ENCODE measurements around the gene KRT20. TPM values are rescaled to one million over a fixed set of nuclear protein-coding genes. Genes with fewer than 3 reads are reported as not detected.

KRT20 gene
- total and polyA plus RNA-seq, 2 of the 4 experiments (the other 2 are of a cell fraction), result not detected

GRCh38 chr17:40857535-40857934 lies 27.5 kb downstream of the KRT20 start:
- dilution Hi-C loops (cut with HindIII; ENCODE audit: low sequenced_read_pairs, unreplicated experiment), result no loop called here
- in situ Hi-C loops (cut with MboI; ENCODE audit: low sequenced_read_pairs), result loop anchor here (5.0 kb wide), 2 partner anchors 45 to 805 kb away; no protein-coding TSS in a partner anchor
- DNase-seq, result peak; percentile 32

More at GRCh38 chr17:40857535-40857934, 27.5 kb downstream of the KRT20 start:
- peak overlapping the region; percentile 52 for H2AFZ ChIP-seq (replicated peaks; ENCODE audit: low read length, poor library complexity)
- POLR2A ChIA-PET (ENCODE audit: unreplicated experiment), result no interaction called here
- CTCF ChIA-PET, result interaction anchor here (0.9 to 3.3 kb wide), 11 partner anchors 12 to 808 kb away, joined by 3 to 24 read pairs (median 6); no protein-coding TSS in a partner anchor
- H3K4me1 ChIP-seq (ENCODE audit: control insufficient read depth, insufficient read depth, low read length), result peaks cover 11% of the 10 kb centered on the region
- H2BK5ac ChIP-seq (ENCODE audit: low read depth, low read length, poor library complexity, severe bottlenecking), result no peak overlapping the region
- H3K23ac ChIP-seq (ENCODE audit: low read depth, low read length), result no peak overlapping the region
- no peak for ATAC-seq (ENCODE audit: low read depth)
- TF ChIP-seq NFE2L2 (IDR thresholded peaks at IDR 0.05; ENCODE audit: low read depth, low read length) (no peak), MAZ (IDR thresholded peaks at IDR 0.05; ENCODE audit: borderline replicate concordance, low read depth, low read length) (no peak), SMC3 (IDR thresholded peaks at IDR 0.05; ENCODE audit: low read depth, low read length) (no peak), BHLHE40 (IDR thresholded peaks at IDR 0.05; ENCODE audit: low read depth, low read length) (no peak), USF2 (IDR thresholded peaks at IDR 0.05; ENCODE audit: low read depth, low read length) (no peak), ELK1 (IDR thresholded peaks at IDR 0.05; ENCODE audit: borderline replicate concordance, low read depth, low read length) (no peak), RCOR1 (IDR thresholded peaks at IDR 0.05; ENCODE audit: insufficient replicate concordance, low read length) (no peak), POLR2A (IDR thresholded peaks at IDR 0.05; ENCODE audit: low read depth, low read length) (no peak), CEBPB (IDR thresholded peaks at IDR 0.05; ENCODE audit: low read depth, low read length) (no peak), MAFK (IDR thresholded peaks at IDR 0.05; ENCODE audit: low read depth, low read length) (no peak), CHD1 (IDR thresholded peaks at IDR 0.05; ENCODE audit: low read depth, low read length) (no peak), RFX5 (IDR thresholded peaks at IDR 0.05; ENCODE audit: low read depth, low read length) (no peak), MXI1 (IDR thresholded peaks at IDR 0.05; ENCODE audit: borderline replicate concordance, low read depth, low read length) (no peak), FOS (IDR thresholded peaks at IDR 0.05; ENCODE audit: low read depth, low read length) (no peak), RAD21 (IDR thresholded peaks at IDR 0.05; ENCODE audit: low read length) (no peak), CTCF (conservative IDR thresholded peaks at IDR 0.05; ENCODE audit: low read depth, low read length) (no peak)
- no peaks in the 10 kb centered on the region for H3K9me3 ChIP-seq (ENCODE audit: control insufficient read depth, insufficient read depth, low read length)
- H3K18ac ChIP-seq (ENCODE audit: low read depth, low read length), result peak overlapping the region; percentile 81; the same call in 1 of the 2 replicates
- H3K4ac ChIP-seq (ENCODE audit: low read depth, low read length), result peak overlapping the region; percentile 66; the same call in 1 of the 2 replicates
- no peak overlapping the region for H3K56ac ChIP-seq (ENCODE audit: extremely low read depth, insufficient read depth, low read length)
- H2BK20ac ChIP-seq (ENCODE audit: low read depth, low read length), result peak overlapping the region; percentile 79; the same call in 1 of the 2 replicates
- H2AK9ac ChIP-seq (replicated peaks; ENCODE audit: low read depth, low read length, poor library complexity), result no peak overlapping the region
- peak overlapping the region; percentile 3 to 47; a peak in 1 of 4 replicates for H4K8ac ChIP-seq (ENCODE audit: low read depth in 2 of 2, low read length in 2 of 2)
- peak overlapping the region; percentile 91 for H4K5ac ChIP-seq (ENCODE audit: low read depth, low read length)
- H3K9me1 ChIP-seq (ENCODE audit: insufficient read depth, low read length), result no peaks in the 10 kb centered on the region
- H3K27me3 ChIP-seq (ENCODE audit: control insufficient read depth, insufficient read depth, low read length), result no peaks in the 10 kb centered on the region
- no peak overlapping the region for H3K9ac ChIP-seq (ENCODE audit: low read depth, low read length)
- peak overlapping the region; percentile 25; the same call in 1 of the 2 replicates for H2AK5ac ChIP-seq (ENCODE audit: low read depth, low read length)
- no peak overlapping the region; the same call in 1 of the 2 replicates for H3K14ac ChIP-seq (replicated peaks; ENCODE audit: low read depth, low read length)
- no peaks in the 10 kb centered on the region for H4K20me1 ChIP-seq (ENCODE audit: insufficient read depth, low read length)
- H3K4me2 ChIP-seq (ENCODE audit: low read depth, low read length), result no peak overlapping the region
- H2BK15ac ChIP-seq (ENCODE audit: low read depth, low read length), result 0 out of 3 replicates have a peak overlapping the region, but pooled peaks have one; percentile 12
- peaks cover 0 to 4% of the 10 kb centered on the region in 2 experiments; a peak in 1 of 4 replicates for H3K79me1 ChIP-seq (ENCODE audit: low read depth in 1 of 2, low read length in 2 of 2)
- no TSS peak for BruUV-seq (replicated peaks)
- intact Hi-C loops (cut with micrococcal nuclease), result loop anchor here (1.0 to 2.0 kb wide), 6 partner anchors 51 to 805 kb away; no protein-coding TSS in a partner anchor
- H4K91ac ChIP-seq (ENCODE audit: insufficient read depth, low read depth, low read length), result peak overlapping the region; percentile 37
- WGBS, 2 experiments (ENCODE audit: extremely low coverage in 2 of 2, insufficient read length in 1 of 2), result 88% methylated on average over 2 of the region's 5 CpGs; no CpG with 5 or more reads in 1 of the 2 experiments
- H3K27ac ChIP-seq (ENCODE audit: insufficient read depth, low read length), result no peak overlapping the region
- peak overlapping the region; percentile 62; the same call in 1 of the 2 replicates for H2BK120ac ChIP-seq (ENCODE audit: low read depth, low read length)
- H3K4me3 ChIP-seq (ENCODE audit: insufficient read depth, low read depth, low read length), result no peak overlapping the region
- no peaks in the 10 kb centered on the region for H3K36me3 ChIP-seq (ENCODE audit: control insufficient read depth, insufficient read depth, low read length)
